DND-41 (cell line): Measurements from ENCODE around the gene SPDEF.

ENCODE experiments used
- CTCF ChIP-seq: IDR thresholded peaks from 2 replicates; pipeline ENCODE4 v1.5.1; 2012; ENCODE audit warnings: borderline replicate concordance, low read length, moderate library complexity, mild to moderate bottlenecking; ENCODE audit not compliant: poor library complexity, severe bottlenecking; ENCODE audit errors: extremely low read depth
- EZH2 ChIP-seq: IDR thresholded peaks from 3 replicates; pipeline ENCODE4 v1.6.1; 2012; ENCODE audit warnings: borderline replicate concordance, low read depth, mild to moderate bottlenecking, moderate library complexity, low read length, inconsistent platforms; ENCODE audit not compliant: severe bottlenecking

GRCh38 chr6:34518669-34519365 is 37.3 kb downstream of the SPDEF start:
- TF ChIP-seq CTCF = no peak
- no peak for TF ChIP-seq EZH2
